Measurements from ENCODE around the gene QSOX1.

Gene QSOX1

GRCh38 chr1:180230791-180231505, 76.3 kb downstream of the QSOX1 start:
- no peak for TF ChIP-seq CTCF (IDR thresholded peaks at IDR 0.05; ENCODE audit: low read depth, low read length)
- peak; percentile 58 to 60 for DNase-seq (ENCODE audit: low read depth in 2 of 2)
- H3K4me3 ChIP-seq (replicated peaks in 1 of 2; ENCODE audit: low read depth in 2 of 2, low read length in 2 of 2) = peak overlapping the region; percentile 40 to 57

GRCh38 chr1:180231506-180231921, 76.8 kb downstream of the QSOX1 start:
- TF ChIP-seq CTCF (IDR thresholded peaks at IDR 0.05; ENCODE audit: low read depth, low read length) = no peak
- peak overlapping the region; percentile 32 to 57 for H3K4me3 ChIP-seq (replicated peaks in 1 of 2; ENCODE audit: low read depth in 2 of 2, low read length in 2 of 2)
- peak; percentile 29 to 62 for DNase-seq (ENCODE audit: low read depth in 2 of 2)

- DNase-seq (ENCODE audit: low read depth in 2 of 2) = no peak
- H3K4me3 ChIP-seq (replicated peaks in 1 of 2; ENCODE audit: low read depth in 2 of 2, low read length in 2 of 2) = no peak overlapping the region
- TF ChIP-seq CTCF (IDR thresholded peaks at IDR 0.05; ENCODE audit: low read depth, low read length) = no peak
Measured at GRCh38 chr1:180231936-180232335, 77.3 kb downstream of the QSOX1 start.

- TF ChIP-seq CTCF (IDR thresholded peaks at IDR 0.05; ENCODE audit: low read depth, low read length) = no peak
- DNase-seq (ENCODE audit: low read depth in 2 of 2) = no peak
- H3K4me3 ChIP-seq (replicated peaks in 1 of 2; ENCODE audit: low read depth in 2 of 2, low read length in 2 of 2) = no peak overlapping the region
Measured at GRCh38 chr1:180232521-180233043, 77.9 kb downstream of the QSOX1 start.

- no peak for DNase-seq (ENCODE audit: low read depth in 2 of 2)
- no peak overlapping the region for H3K4me3 ChIP-seq (replicated peaks in 1 of 2; ENCODE audit: low read depth in 2 of 2, low read length in 2 of 2)
- no peak for TF ChIP-seq CTCF (IDR thresholded peaks at IDR 0.05; ENCODE audit: low read depth, low read length)
Measured at GRCh38 chr1:180233191-180234011, 78.7 kb downstream of the QSOX1 start.

GRCh38 chr1:180234369-180235076, 79.9 kb downstream of the QSOX1 start:
- no peak for TF ChIP-seq CTCF (IDR thresholded peaks at IDR 0.05; ENCODE audit: low read depth, low read length)
- DNase-seq (ENCODE audit: low read depth in 2 of 2) = no peak

More at GRCh38 chr1:180234369-180235076, 79.9 kb downstream of the QSOX1 start:
- no peak overlapping the region for H3K4me3 ChIP-seq (replicated peaks in 1 of 2; ENCODE audit: low read depth in 2 of 2, low read length in 2 of 2)
